ENCODE data around the gene OR4E2. TPM values are rescaled to one million over a fixed set of nuclear protein-coding genes. Genes with fewer than 3 reads are reported as not detected.

OR4E2 gene
- total and polyA plus RNA-seq, 2 experiments from 2014 or later, result not detected

DNA sequence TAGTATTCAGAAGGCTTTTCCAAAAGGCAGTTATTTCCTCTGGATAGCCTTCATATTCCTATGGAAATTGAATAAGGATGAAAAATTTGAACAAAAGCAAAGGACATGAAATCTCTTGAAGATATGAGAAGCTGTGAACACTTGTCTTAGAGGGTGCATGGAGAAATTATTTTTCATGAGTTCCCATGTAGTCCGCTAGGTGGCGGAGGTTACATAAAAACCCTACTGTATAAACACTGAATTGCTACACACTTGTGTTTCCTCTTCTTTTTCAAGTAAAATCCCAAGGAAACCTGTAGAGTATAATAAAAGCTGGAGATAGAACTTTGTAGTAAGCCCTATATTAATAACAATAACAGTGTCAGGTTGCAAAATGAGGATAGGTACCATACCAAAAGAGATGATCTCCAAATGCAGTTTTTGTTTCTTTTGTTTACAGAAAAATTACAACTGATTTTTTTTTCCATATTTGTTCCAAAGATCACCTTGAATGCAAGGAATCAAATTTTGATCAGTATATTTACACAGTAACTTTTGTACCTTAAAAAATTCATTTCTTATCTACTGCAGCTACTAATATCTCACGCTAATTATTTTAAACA lies 57.8 kb downstream of the OR4E2 start:
- peak; percentile 78 for ATAC-seq
- peak; percentile 56 to 89 for TF ChIP-seq CTCF (conservative IDR thresholded peaks at IDR 0.05; ENCODE audit: low read depth in 2 of 2)
- TF ChIP-seq ZNF114 (CRISPR knock-in tag; IDR thresholded peaks at IDR 0.05), result no peak
- Histone ChIP-seq H2AFZ (no peak overlapping the region), H3K27me3 (ENCODE audit: insufficient read depth) (no peaks in the 10 kb centered on the region), H3K27ac (ENCODE audit: low read depth) (no peak overlapping the region), H3K9me2 (ENCODE audit: insufficient read depth) (no peaks in the 10 kb centered on the region), H4K20me1 (replicated peaks; ENCODE audit: insufficient read depth) (no peaks in the 10 kb centered on the region), H3K79me2 (replicated peaks; ENCODE audit: insufficient read depth) (no peaks in the 10 kb centered on the region), H3F3A (replicated peaks; ENCODE audit: low read depth) (no peaks in the 10 kb centered on the region), H3K4me2 (no peak overlapping the region), H3K4me3 (no peak overlapping the region), H3K4me1 (ENCODE audit: insufficient read depth) (no peaks in the 10 kb centered on the region), H3K36me3 (ENCODE audit: insufficient read depth) (no peaks in the 10 kb centered on the region)
- H3K9me3 Mint-ChIP-seq, result peaks cover 6% of the 10 kb centered on the region
- no peak overlapping the region for H3K27ac Mint-ChIP-seq
- H3K4me3 Mint-ChIP-seq, result no peak overlapping the region
- no peaks in the 10 kb centered on the region for H3K36me3 Mint-ChIP-seq (ENCODE audit: low read depth)
- H3K27me3 Mint-ChIP-seq (ENCODE audit: insufficient read depth, low read depth, poor library complexity), result no peaks in the 10 kb centered on the region
- DNase-seq (ENCODE audit: low spot score), result peak; percentile 68
- H3K4me1 Mint-ChIP-seq, result no peaks in the 10 kb centered on the region

- no peak overlapping the region for H3K4me3 ChIP-seq
- Mint-ChIP-seq H3K27me3 (ENCODE audit: insufficient read depth, low read depth, poor library complexity) (no peaks in the 10 kb centered on the region), H3K4me1 (no peaks in the 10 kb centered on the region), H3K36me3 (ENCODE audit: low read depth) (no peaks in the 10 kb centered on the region), H3K9me3 (peaks cover under 1% of the 10 kb centered on the region; the same call in 2 of the 3 replicates), H3K27ac (no peak overlapping the region), H3K4me3 (no peak overlapping the region)
- H3K27me3 ChIP-seq (ENCODE audit: insufficient read depth), result no peaks in the 10 kb centered on the region
- H3F3A ChIP-seq (replicated peaks; ENCODE audit: low read depth), result no peaks in the 10 kb centered on the region
- H4K20me1 ChIP-seq (replicated peaks; ENCODE audit: insufficient read depth), result no peaks in the 10 kb centered on the region
- no peak overlapping the region; the same call in 1 of the 2 replicates for H2AFZ ChIP-seq
- DNase-seq (ENCODE audit: low spot score) (no peak), ATAC-seq (no peak)
- H3K79me2 ChIP-seq (replicated peaks; ENCODE audit: insufficient read depth), result no peaks in the 10 kb centered on the region
- no peaks in the 10 kb centered on the region for H3K36me3 ChIP-seq (ENCODE audit: insufficient read depth)
- no peaks in the 10 kb centered on the region for H3K4me1 ChIP-seq (ENCODE audit: insufficient read depth)
- H3K4me2 ChIP-seq, result no peak overlapping the region
- H3K9me2 ChIP-seq (ENCODE audit: insufficient read depth), result no peaks in the 10 kb centered on the region
- H3K27ac ChIP-seq (ENCODE audit: low read depth), result no peak overlapping the region
- TF ChIP-seq CTCF (conservative IDR thresholded peaks at IDR 0.05; ENCODE audit: low read depth in 2 of 2) (no peak), ZNF331 (CRISPR knock-in tag; IDR thresholded peaks at IDR 0.05; ENCODE audit: low read depth) (no peak), REST (IDR thresholded peaks at IDR 0.05; ENCODE audit: unreplicated experiment) (no peak), NANOG (IDR thresholded peaks at IDR 0.05; ENCODE audit: borderline replicate concordance) (no peak), POLR2AphosphoS5 (IDR thresholded peaks at IDR 0.05; ENCODE audit: low read depth) (no peak), ZNF114 (CRISPR knock-in tag; IDR thresholded peaks at IDR 0.05) (no peak), JUNB (IDR thresholded peaks at IDR 0.05; ENCODE audit: unreplicated experiment) (no peak), ETS1 (IDR thresholded peaks at IDR 0.05) (no peak), EZH2 (IDR thresholded peaks at IDR 0.05; ENCODE audit: low read depth, unreplicated experiment) (no peak), EZH2phosphoT487 (IDR thresholded peaks at IDR 0.05; ENCODE audit: unreplicated experiment) (no peak)
Observed at GRCh38 chr14:21712036-21712435, 58.4 kb downstream of the OR4E2 start.

Data from GM23338 (cell line).